Measurements from ENCODE around the gene NET1.
A peak's percentile ranks its signal among the peaks of the same experiment; 100 is the strongest.

Gene NET1

GRCh38 chr10:5461203-5461588 is 48.8 kb downstream of the NET1 start:
- Histone ChIP-seq H3K9ac (ENCODE audit: low read depth, low read length) (no peak overlapping the region), H2AFZ (ENCODE audit: low read depth, low read length) (no peak overlapping the region), H3K36me3 (ENCODE audit: insufficient read depth, low read length) (peaks cover 44% of the 10 kb centered on the region), H3K4me2 (ENCODE audit: insufficient read depth, low read length) (no peak overlapping the region), H3K4me3 (ENCODE audit: low read depth in 1 of 2, low read length in 2 of 2) (no peak overlapping the region), H3K4me1 (ENCODE audit: insufficient read depth, low read length) (no peaks in the 10 kb centered on the region), H3K27ac (ENCODE audit: low read length) (no peak overlapping the region), H3K27me3 (ENCODE audit: insufficient read depth, low read length, poor library complexity) (no peaks in the 10 kb centered on the region), H3K9me3 (ENCODE audit: insufficient read depth, low read length, severe bottlenecking) (no peaks in the 10 kb centered on the region), H3K79me2 (ENCODE audit: insufficient read depth, low read length) (no peaks in the 10 kb centered on the region), H4K20me1 (ENCODE audit: insufficient read depth, low read length) (no peaks in the 10 kb centered on the region; the same call in 1 of the 2 replicates)
- DNase-seq (peak; percentile 42), ATAC-seq (ENCODE audit: insufficient read depth, low read depth) (peak; percentile 28; the same call in 1 of the 3 replicates)
- TF ChIP-seq CTCF (IDR thresholded peaks at IDR 0.05; ENCODE audit: borderline replicate concordance, extremely low read depth, low read length, poor library complexity, severe bottlenecking): no peak

- H3K27me3 ChIP-seq (ENCODE audit: insufficient read depth, low read length, poor library complexity): no peaks in the 10 kb centered on the region
- no peak for DNase-seq
- no peak overlapping the region for H3K4me3 ChIP-seq (ENCODE audit: low read depth in 1 of 2, low read length in 2 of 2)
- H3K4me2 ChIP-seq (ENCODE audit: insufficient read depth, low read length): no peak overlapping the region
- H3K9me3 ChIP-seq (ENCODE audit: insufficient read depth, low read length, severe bottlenecking): no peaks in the 10 kb centered on the region
- H3K27ac ChIP-seq (ENCODE audit: low read length): no peak overlapping the region
- H3K36me3 ChIP-seq (ENCODE audit: insufficient read depth, low read length): peaks cover 36% of the 10 kb centered on the region
- no peak for ATAC-seq (ENCODE audit: insufficient read depth, low read depth)
- H4K20me1 ChIP-seq (ENCODE audit: insufficient read depth, low read length): no peaks in the 10 kb centered on the region
- no peak overlapping the region for H2AFZ ChIP-seq (ENCODE audit: low read depth, low read length)
- no peaks in the 10 kb centered on the region for H3K79me2 ChIP-seq (ENCODE audit: insufficient read depth, low read length)
- H3K4me1 ChIP-seq (ENCODE audit: insufficient read depth, low read length): no peaks in the 10 kb centered on the region
- no peak overlapping the region for H3K9ac ChIP-seq (ENCODE audit: low read depth, low read length)
- TF ChIP-seq CTCF (IDR thresholded peaks at IDR 0.05; ENCODE audit: borderline replicate concordance, extremely low read depth, low read length, poor library complexity, severe bottlenecking): no peak
- no peak for TF ChIP-seq EZH2 (IDR thresholded peaks at IDR 0.05; ENCODE audit: borderline replicate concordance, low read depth, low read length, severe bottlenecking)
These were observed 49.8 kb downstream of the NET1 start for GRCh38 chr10:5461914-5462840.

- Histone ChIP-seq H4K20me1 (ENCODE audit: insufficient read depth, low read length) (no peaks in the 10 kb centered on the region), H3K27ac (ENCODE audit: low read length) (no peak overlapping the region), H3K4me1 (ENCODE audit: insufficient read depth, low read length) (no peaks in the 10 kb centered on the region), H3K27me3 (ENCODE audit: insufficient read depth, low read length, poor library complexity) (no peaks in the 10 kb centered on the region), H3K79me2 (ENCODE audit: insufficient read depth, low read length) (no peaks in the 10 kb centered on the region), H3K9ac (ENCODE audit: low read depth, low read length) (no peak overlapping the region), H3K4me2 (ENCODE audit: insufficient read depth, low read length) (no peak overlapping the region), H3K36me3 (ENCODE audit: insufficient read depth, low read length) (peaks cover 31% of the 10 kb centered on the region), H3K4me3 (ENCODE audit: low read depth in 1 of 2, low read length in 2 of 2) (no peak overlapping the region), H2AFZ (ENCODE audit: low read depth, low read length) (no peak overlapping the region), H3K9me3 (ENCODE audit: insufficient read depth, low read length, severe bottlenecking) (no peaks in the 10 kb centered on the region)
- ATAC-seq (ENCODE audit: insufficient read depth, low read depth) (no peak), DNase-seq (no peak)
- TF ChIP-seq CTCF (IDR thresholded peaks at IDR 0.05; ENCODE audit: borderline replicate concordance, extremely low read depth, low read length, poor library complexity, severe bottlenecking) (no peak), EZH2 (IDR thresholded peaks at IDR 0.05; ENCODE audit: borderline replicate concordance, low read depth, low read length, severe bottlenecking) (no peak)
These were observed 50.5 kb downstream of the NET1 start for GRCh38 chr10:5462841-5463293.
